Mucosa of stomach (tissue), 1 donor: ENCODE results near the gene ABCG4.
A peak's percentile ranks its signal among the peaks of the same experiment; 100 is the strongest.
"Not testable (repeated sequence)": the region's sequence is repeated elsewhere in the genome, so short reads cannot be mapped to it uniquely, and the experiment has no call there.

Source experiments
- H3K27me3 ChIP-seq: one replicate; pipeline ENCODE4 v1.7.0; 2013; ENCODE audit warnings: mild to moderate bottlenecking, low read length; ENCODE audit not compliant: control insufficient read depth, insufficient read depth
- H3K36me3 ChIP-seq: one replicate; pipeline ENCODE4 v1.7.0; 2013; ENCODE audit warnings: low read length; ENCODE audit not compliant: control insufficient read depth, insufficient read depth
- H3K4me1 ChIP-seq: one replicate; pipeline ENCODE4 v1.7.0; 2013; ENCODE audit warnings: mild to moderate bottlenecking, low read length; ENCODE audit not compliant: control insufficient read depth, insufficient read depth
- H3K4me3 ChIP-seq: one replicate; pipeline ENCODE4 v1.7.0; 2013; ENCODE audit warnings: low read length
- H3K9ac ChIP-seq: one replicate; pipeline ENCODE4 v1.7.0; 2013; ENCODE audit warnings: mild to moderate bottlenecking, low read length, moderate library complexity
- H3K9me3 ChIP-seq: one replicate; pipeline ENCODE4 v1.7.0; 2013; ENCODE audit warnings: mild to moderate bottlenecking, low read length, moderate library complexity; ENCODE audit not compliant: control insufficient read depth
- donor health status: Pancreatic carcinoma.

The ABCG4 gene

DNA sequence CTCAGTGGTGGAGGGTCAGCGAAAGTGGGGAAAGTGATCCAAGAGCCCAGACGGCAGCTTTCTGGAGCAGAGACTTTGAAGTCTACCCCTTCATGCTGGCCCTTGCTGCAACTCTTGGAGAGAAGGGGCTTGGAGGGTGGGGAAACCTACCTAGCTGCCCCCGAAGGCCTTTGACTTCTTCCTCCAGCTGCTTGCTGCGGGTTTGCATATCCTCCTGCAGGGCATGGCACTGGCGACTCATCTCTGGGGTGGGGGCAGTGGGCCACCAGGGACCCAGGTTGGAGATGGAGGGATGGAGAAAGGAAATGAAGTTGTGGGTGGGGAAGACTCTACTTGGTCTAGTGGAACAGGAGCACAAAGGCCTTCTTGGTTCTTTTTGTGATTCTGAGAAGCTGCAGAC, 44.1 kb downstream of the ABCG4 start:
- Histone ChIP-seq H3K27me3 (no peaks in the 10 kb centered on the region), H3K4me1 (peaks cover 28% of the 10 kb centered on the region), H3K9me3 (no peaks in the 10 kb centered on the region), H3K4me3 (no peak overlapping the region), H3K36me3 (no peaks in the 10 kb centered on the region), H3K9ac (no peak overlapping the region)

DNA sequence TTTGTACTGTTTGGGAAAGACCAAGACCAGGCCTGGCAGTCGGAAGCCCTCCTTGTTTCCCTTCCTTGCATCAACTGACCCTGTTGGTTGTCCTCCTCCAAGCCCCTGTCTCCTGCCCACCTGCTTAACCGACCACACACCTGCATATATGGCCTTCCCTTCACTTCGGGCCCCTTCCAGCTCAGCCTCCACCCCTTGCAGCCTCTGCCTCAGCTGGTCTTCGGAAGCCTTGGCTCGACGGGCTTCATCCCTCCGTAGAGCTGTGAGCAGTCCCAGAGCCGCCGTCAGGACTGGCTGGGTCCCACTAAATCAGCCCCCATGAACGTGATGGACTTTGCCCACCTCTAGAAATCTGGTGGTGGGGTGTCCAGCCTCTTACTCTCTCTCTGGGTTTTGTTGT, 44.8 kb downstream of the ABCG4 start:
- Histone ChIP-seq H3K9ac (no peak overlapping the region), H3K4me3 (no peak overlapping the region), H3K27me3 (no peaks in the 10 kb centered on the region), H3K9me3 (no peaks in the 10 kb centered on the region), H3K36me3 (no peaks in the 10 kb centered on the region), H3K4me1 (peaks cover 28% of the 10 kb centered on the region)

DNA sequence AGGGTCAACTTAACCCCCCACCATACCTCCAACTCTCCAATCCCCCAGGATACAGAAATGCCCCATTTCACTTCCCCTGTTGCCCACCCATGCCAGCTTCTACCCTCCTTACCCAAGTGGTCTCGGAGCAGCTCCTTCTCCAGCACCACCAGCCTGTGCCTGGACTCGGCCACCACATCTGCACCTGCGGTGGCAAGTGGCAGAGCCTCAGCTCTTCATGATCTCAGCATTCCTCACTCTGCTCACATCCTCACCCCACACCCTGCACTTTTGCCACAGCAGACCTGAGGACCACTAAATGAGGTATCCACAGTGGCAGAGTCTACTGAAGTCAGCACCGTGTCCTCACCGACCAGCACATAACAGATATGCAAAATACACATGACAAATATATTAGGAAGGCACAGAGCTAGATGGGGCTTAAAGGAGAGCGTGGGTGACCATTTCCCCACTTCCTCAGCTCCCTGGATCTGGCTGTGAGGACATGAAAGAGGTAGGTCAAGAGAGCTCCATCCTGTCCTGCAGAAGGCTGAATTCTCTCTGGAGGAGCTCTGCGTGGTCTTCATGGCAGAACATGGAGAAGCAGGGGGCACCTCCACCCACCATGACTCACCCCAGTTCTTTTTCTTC, 46.1 kb downstream of the ABCG4 start:
- Histone ChIP-seq H3K9me3 (no peaks in the 10 kb centered on the region), H3K9ac (no peak overlapping the region), H3K4me1 (peaks cover 16% of the 10 kb centered on the region), H3K4me3 (no peak overlapping the region), H3K27me3 (no peaks in the 10 kb centered on the region), H3K36me3 (no peaks in the 10 kb centered on the region)

DNA sequence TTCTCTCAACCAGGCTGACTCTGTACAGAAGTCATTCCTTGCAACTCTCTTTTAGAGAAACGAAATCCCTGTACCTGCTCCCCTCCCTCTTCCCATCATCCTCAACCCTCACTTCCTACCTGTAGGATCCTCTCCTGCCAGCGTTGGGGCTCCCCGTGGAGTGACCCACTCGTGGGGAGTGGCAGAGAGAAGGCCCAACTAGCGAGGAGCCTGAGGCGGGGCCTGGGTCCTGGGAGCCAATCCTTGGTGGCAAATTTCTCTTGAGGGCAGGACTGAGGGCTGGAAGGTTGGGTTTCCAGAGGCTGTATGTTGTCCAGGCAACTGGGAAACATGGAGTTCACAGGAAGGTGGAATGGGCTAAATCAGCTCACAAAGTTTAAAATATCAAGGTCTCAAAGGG, 46.8 kb downstream of the ABCG4 start:
- no peaks in the 10 kb centered on the region for H3K27me3 ChIP-seq
- H3K9ac ChIP-seq, result no peak overlapping the region
- H3K9me3 ChIP-seq, result no peaks in the 10 kb centered on the region
- H3K4me3 ChIP-seq, result no peak overlapping the region
- peaks cover 16% of the 10 kb centered on the region for H3K4me1 ChIP-seq
- no peaks in the 10 kb centered on the region for H3K36me3 ChIP-seq

DNA sequence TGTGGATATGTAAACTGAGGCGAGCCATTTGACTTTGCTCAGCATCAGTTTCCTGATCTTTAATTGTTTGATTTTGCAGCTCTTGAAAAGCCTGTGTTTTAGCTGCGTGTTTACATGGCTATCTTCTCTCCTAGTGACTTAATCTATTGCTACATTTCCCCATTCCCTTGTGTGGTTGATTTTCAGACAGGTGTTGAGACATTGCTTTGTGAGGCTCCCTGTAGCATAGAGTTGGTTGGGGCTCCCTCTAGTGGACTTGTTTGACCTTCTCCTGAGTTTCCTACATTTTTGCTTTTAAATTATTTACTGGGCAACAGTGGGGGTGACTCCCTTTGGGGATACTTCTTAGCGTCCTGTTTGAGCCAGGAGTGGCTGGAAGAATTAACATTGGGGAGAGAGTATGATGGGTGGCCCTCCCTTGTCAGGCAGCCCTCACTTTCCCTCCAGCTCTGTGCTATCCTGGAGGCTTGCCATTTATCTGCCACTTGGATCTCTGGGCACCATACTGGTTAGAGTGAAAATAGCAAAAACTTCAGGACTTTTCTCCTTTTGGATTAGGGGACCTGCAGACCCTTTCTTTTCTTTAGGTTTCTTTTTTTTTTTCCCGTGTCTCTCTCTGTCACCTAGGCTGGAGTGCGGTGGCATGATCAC, 48.1 kb downstream of the ABCG4 start:
- Histone ChIP-seq H3K4me1 (peaks cover 16% of the 10 kb centered on the region), H3K9me3 (no peaks in the 10 kb centered on the region), H3K9ac (no peak overlapping the region), H3K27me3 (no peaks in the 10 kb centered on the region), H3K4me3 (no peak overlapping the region), H3K36me3 (no peaks in the 10 kb centered on the region)

DNA sequence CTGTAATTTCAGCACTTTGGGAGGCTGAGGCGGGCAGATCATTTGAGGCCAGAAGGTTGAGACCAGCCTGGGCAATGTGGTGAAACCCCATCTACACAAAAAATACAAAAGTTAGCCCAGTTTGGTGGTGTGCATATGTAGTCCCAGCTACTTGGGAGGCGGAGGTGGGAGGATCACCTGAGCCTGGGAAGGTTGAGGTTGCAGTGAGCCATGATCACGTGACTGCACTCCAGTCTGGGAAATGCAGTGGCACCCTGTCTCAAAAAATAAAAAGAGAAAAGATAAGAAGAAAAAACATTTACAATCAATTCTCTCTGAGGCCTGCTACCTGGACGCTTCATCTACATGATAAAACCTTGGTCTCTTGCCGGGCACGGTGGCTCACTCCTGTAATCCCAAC, 50.1 kb downstream of the ABCG4 start:
- H3K27me3 ChIP-seq, result no peaks in the 10 kb centered on the region
- H3K9ac ChIP-seq, result no peak overlapping the region
- no peaks in the 10 kb centered on the region for H3K36me3 ChIP-seq
- no peaks in the 10 kb centered on the region for H3K9me3 ChIP-seq
- peaks cover 16% of the 10 kb centered on the region for H3K4me1 ChIP-seq
- H3K4me3 ChIP-seq, result no peak overlapping the region

DNA sequence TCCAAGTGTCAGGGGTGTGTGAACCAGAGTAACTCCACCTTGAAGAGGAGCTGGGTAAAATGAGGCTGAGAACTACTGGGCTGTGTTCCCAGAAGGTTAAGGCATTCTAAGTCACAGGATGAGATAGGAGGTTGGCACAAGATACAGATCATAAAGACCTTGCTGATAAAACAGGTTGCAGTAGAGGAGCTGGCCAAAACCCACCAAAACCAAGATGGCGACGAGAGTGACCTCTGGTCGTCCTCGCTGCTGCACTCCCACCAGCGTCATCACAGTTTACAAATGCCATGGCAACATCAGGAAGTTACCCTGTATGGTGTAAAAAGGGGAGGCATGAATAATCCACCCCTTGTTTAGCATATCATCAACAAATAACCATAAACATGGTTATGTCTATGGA, 52.4 kb downstream of the ABCG4 start:
- not testable (repeated sequence) for H3K36me3 ChIP-seq, H3K4me3 ChIP-seq, H3K9ac ChIP-seq, H3K27me3 ChIP-seq, H3K9me3 ChIP-seq
- peaks cover 14% of the 10 kb centered on the region for H3K4me1 ChIP-seq

DNA sequence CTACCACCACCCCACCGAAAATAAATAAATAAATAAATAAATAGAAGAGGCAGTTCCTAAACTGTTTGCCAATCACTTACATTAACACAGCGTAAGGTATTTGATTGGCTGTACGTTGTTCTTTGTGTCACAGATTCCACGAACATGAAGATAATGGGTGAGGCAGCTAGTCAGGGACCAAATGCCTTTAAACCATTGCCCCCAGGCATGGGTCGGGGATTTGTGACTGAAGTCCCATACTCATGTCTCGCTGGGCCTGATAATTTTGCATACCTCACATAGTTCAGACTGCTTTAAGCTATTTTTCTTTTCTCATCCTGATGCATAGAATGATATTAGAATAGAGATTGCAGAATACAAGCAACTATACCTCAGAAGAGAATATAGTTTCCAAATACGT, 53.7 kb downstream of the ABCG4 start:
- H3K4me1 ChIP-seq, result peaks cover 13% of the 10 kb centered on the region
- H3K36me3 ChIP-seq, result no peaks in the 10 kb centered on the region
- H3K9me3 ChIP-seq, result no peaks in the 10 kb centered on the region
- no peak overlapping the region for H3K4me3 ChIP-seq
- H3K27me3 ChIP-seq, result no peaks in the 10 kb centered on the region
- no peak overlapping the region for H3K9ac ChIP-seq

DNA sequence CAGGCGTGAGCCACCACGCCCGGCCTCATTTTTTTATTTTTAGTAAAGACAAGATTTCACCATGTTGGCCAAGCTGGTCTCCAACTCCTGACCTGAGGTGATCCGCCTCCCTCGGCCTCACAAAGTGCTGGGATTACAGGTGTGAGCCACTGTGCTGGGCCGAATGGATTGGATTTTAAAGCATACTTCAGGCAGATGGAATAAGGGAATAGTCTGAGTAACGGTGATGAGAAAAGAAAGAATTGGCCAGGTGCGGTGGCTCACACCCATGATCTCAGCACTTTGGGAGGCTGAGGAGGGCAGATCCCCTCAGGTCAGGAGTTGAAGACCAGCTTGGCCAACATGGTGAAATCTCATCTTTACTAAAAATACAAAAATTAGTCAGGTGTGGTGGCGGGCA, 55.2 kb downstream of the ABCG4 start:
- H3K4me3 ChIP-seq, result no peak overlapping the region
- H3K4me1 ChIP-seq, result peaks cover 13% of the 10 kb centered on the region
- H3K9ac ChIP-seq, result no peak overlapping the region
- no peaks in the 10 kb centered on the region for H3K36me3 ChIP-seq
- no peaks in the 10 kb centered on the region for H3K27me3 ChIP-seq
- H3K9me3 ChIP-seq, result no peaks in the 10 kb centered on the region

DNA sequence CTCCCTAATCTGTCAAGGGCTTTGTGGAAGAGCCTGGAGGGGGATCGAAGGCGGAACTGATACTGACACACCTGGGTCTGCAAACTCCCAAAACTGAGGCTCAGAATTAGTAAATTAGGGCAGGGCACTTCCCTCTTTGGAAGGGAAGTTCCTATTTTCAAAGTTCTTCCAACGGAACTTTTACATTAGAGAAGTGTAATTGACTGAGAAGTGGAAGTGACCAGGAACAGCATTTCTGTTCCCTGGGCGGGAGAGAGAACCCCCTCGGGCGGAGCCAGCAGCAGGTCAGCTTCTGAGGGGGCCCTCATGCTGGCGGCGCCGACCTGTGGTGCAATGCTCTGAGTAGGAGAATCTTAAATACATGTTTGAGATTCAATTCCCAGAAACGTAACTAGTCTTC, 56.2 kb downstream of the ABCG4 start:
- Histone ChIP-seq H3K4me3 (no peak overlapping the region), H3K9me3 (no peaks in the 10 kb centered on the region), H3K4me1 (peaks cover 13% of the 10 kb centered on the region), H3K27me3 (no peaks in the 10 kb centered on the region), H3K36me3 (no peaks in the 10 kb centered on the region), H3K9ac (peak overlapping the region; percentile 65)

DNA sequence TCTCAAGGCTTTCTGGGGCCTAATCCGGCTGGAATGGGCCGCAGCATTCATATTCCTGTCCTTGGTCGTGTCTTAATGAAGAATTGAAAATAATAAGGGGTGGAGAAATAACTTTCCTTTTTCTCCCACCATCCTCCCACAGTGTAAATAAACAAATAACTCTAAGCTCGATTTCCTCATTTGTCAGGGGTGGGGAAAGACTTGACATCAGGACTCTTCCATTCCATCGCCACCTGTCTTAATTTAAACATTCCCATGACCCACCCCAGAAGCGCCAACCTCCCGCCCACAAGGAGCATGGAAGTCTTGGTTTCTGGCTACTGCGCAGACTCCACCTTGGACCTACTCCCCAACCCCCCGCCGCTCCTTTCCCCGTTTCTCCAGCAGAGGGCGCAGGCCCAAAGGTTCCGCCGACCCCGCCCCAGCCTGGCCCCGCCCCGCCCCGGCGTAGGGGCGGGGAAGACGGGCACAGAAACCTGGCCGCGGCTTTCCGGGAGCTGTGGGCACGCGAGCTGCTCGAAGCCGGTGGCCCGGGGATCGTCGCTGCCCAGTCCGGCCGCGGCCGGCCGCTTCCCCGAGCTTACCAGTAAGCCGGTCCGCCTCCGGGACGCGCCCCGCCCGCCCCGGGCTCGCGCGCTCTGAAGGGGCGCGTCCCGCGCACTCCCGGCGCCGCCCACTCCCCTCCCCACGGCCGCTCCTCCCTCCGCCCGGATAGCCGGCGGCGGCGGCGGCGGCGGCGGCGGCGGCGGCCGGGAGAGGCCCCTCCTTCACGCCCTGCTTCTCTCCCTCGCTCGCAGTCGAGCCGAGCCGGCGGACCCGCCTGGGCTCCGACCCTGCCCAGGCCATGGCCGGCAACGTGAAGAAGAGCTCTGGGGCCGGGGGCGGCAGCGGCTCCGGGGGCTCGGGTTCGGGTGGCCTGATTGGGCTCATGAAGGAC, 57.0 kb downstream of the ABCG4 start, which contains the start of gene CBL:
Gene CBL (plus strand): TSS at position 766 of the 937 bp plus-strand sequence. CDS start 79 bp downstream, at position 845.
- peak within 1 kb of the TSS; percentile 56 for H3K4me3 ChIP-seq
- H3K27me3 ChIP-seq, result no peaks in the 10 kb centered on the region
- H3K36me3 ChIP-seq, result no peaks in the 10 kb centered on the region
- no peaks in the 10 kb centered on the region for H3K9me3 ChIP-seq
- peaks cover 13% of the 10 kb centered on the region for H3K4me1 ChIP-seq
- peak within 1 kb of the TSS; percentile 77 for H3K9ac ChIP-seq
